GM19239 (cell line): ENCODE measurements around the gene TMEM135.
"Not testable (repeated sequence)": the region's sequence is repeated elsewhere in the genome, so short reads cannot be mapped to it uniquely, and the experiment has no call there.

Source experiments
- DNase-seq: peaks from one replicate; pipeline ENCODE4 v3.0.0; 2011; ENCODE audit warnings: low spot score; ENCODE audit not compliant: insufficient read length
- FAIRE-seq: peaks from 2 replicates; lab custom pipeline; 2011; peaks lifted over from hg19 to GRCh38; lab: Jason Lieb, UNC

The TMEM135 gene

DNA sequence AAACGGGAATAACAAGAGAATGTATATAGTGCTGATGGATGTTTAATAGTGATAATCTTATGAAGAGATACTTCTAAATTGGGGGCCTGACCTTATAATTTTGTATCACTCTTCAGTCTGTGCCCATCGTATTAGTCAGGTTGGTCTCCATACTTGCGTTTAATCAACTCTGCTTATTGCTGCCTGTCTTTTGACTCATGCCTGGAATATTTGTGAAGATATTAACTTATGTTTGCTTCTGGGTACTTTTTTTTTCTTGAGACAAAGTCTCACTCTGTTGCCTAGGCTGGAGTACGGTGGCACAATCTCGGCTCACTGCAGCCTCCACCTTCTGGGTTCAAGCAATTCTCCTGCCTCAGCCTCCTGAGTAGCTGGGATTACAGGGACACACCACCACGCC is 24.0 kb downstream of the TMEM135 start:
- FAIRE-seq: no peak
- DNase-seq: no peak

DNA sequence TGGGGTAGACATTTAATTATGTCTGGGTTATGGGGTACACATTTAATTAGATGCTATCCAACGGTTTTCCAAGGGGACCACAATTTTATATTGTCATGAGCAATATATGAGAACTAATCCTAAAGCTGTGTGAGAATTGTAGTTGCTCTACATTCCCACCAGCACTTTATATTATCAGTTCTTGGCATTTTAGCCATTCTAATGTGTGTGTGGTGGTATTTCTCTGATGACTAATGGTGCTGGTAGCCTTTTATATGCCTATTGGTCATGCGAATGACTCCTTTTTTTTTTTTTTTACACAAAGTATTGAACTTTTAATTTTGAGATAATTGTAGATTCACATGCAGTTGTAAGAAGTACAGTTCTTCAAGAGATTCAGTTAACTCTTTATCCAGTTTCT is 26.2 kb downstream of the TMEM135 start:
- FAIRE-seq (no peak), DNase-seq (no peak)

DNA sequence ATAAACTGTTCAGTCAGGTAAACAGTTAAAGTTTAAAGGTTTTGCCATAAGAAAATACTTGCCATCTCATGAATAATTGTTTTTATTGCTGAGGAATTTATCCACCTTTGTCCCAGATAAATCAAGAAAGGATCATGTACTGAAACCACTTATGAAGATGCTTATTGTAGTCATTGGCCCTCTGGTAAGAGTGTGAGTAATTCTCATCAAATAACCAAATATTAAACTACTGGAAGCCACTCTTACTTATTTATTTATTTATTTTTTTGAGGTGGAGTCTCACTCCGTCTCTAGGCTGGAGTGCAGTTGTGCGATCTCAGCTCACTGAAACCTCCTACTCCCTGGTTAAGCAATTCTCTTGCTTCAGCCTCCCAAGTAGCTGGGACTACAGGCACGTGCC is 35.1 kb downstream of the TMEM135 start:
- FAIRE-seq (no peak), DNase-seq (no peak)

DNA sequence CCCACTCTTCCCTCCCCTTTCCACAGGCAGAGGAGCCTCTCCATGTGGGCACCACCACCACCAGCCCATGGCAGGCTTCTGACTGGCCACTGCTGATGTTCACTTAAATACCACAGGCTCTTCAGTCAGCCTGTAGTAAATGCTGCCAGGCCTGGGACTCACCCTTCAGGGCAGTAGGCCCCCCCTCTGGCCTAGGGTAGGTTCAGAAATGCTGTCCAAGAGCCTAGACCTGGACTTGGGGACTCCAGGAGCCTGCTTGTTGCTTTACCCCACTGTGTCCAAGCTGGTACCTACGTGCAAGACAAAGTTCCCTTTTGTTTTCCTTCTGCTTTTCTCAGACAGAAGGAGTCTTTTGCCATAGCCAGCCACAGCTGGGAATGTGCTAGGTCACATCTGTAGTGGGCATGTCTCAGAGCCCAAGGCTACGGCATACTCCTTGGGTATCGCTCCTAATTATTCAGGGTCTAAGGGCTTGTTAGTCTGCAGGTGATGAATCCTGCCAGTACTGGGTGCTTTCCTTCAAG is 38.6 kb downstream of the TMEM135 start:
- DNase-seq (no peak), FAIRE-seq (no peak)

DNA sequence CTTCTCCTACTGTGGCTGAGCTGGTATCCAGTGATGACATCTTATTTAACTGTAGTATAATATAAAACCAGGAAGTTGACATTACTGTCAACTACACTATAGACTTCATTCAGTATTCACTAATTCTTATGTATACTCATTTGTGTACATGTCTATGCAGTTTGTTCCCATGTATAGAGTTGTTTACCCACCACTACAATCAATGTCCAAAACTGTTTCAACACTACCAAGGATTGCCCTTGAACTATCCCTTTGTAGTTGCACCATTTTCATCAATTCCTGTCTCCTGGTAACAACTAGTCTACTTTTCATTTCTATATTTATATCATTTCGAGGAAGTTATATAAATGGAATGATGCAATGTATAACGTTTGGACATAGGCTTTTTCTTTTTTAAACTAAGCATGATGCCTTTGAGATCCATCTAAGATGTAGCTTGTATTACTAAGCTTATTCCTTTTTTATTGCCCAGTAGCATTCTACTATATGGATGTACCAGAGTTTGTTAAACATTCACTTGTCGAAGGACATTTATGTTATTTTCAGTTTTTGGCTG is 39.2 kb downstream of the TMEM135 start:
- DNase-seq: no peak
- no peak for FAIRE-seq

DNA sequence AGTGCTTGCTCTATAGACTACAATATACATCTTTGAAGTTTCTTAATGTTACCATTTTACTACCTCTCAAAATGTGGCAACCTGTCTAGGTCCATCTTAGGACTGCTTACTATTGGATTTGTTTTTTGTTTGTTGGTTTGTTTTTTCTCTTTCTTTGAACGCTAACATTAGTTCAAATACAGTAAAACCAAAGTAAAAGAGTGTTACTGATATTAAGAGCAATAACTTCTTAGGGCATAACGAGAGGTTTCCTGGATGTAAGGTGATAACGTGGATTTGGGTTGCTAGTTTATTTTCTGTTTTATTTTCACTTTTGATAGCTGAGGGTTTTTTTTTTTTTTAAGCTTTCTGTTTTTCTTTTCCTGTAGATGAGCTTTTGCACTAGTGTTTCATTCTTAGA is 43.6 kb downstream of the TMEM135 start:
- peak; percentile 86 for FAIRE-seq
- DNase-seq: peak; percentile 22

DNA sequence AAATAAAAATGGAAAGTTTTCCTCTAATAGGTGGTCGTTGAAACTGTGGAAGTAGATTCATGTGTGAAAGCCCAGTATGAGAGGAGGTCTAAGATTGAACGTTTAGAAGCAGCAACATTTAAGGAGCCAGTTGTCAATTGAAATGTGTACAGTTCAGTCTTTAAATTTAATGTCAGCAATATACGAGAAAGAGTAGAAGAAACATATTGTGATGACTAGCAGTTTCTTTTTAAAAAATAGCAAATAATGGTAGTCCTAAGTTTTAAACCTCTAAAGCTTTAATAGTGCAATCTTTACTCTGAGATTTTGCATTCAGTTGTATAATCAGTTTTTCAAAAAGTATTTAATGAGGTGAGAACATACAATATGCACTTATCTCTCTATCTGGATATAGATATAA is 44.9 kb downstream of the TMEM135 start:
- FAIRE-seq: no peak
- DNase-seq: no peak

DNA sequence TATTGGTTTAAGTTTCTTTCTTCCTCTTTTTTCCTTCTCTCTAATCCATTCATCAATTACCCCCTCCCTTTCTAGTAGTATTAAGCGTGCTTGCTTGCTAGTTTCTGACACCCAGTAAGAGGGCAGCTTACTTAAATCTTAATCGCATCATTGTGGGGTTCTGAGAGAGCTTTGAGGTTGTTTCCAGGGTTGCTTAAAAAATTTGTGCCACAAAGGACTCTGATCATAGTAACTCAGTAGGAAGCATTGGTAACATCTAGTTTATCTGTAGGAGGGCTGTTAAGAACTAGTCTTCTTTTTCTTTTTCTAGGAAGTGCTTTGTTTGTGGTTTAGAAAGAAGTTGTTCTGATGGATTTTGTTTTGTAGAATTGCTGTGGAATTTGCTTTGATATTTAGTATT is 45.3 kb downstream of the TMEM135 start:
- FAIRE-seq (no peak), DNase-seq (no peak)

DNA sequence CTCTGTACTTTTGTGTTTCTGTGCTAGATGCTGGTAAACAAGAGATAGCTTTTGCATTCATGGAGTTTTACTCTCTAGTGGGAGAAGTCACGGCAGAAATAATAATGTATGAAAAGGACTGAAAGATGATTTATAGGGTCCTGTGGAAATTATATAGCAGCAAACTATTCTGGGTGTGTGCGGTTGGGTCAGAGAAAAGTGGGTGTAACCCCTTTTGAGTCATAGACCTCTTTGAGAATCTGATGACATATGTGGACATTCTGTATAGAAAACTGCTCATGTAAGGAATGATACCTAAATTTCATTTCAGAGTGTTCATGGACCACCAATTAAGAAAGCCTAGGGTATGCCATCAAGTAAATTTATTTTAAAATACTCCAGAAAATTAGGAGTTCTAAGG is 54.4 kb downstream of the TMEM135 start:
- FAIRE-seq (no peak), DNase-seq (no peak)

DNA sequence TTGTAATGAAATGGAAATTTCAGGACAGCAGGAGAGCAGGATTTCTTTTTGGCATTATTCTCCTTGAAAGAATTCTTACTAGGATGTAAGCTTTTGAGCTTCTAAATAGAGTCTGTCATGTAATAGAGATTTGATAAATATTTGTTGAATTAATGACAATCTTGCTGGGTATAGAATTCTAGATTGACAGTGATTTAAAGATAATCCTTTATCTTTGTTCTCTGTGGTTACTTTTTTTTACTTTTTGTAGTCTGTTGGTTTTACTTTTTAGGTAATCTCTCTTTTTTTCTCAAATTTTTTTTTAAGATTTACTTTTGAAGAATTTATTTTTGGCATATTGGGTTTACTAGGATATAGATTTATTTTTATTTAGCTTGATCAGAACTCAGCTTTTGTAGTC is 54.8 kb downstream of the TMEM135 start:
- FAIRE-seq (no peak), DNase-seq (no peak)

DNA sequence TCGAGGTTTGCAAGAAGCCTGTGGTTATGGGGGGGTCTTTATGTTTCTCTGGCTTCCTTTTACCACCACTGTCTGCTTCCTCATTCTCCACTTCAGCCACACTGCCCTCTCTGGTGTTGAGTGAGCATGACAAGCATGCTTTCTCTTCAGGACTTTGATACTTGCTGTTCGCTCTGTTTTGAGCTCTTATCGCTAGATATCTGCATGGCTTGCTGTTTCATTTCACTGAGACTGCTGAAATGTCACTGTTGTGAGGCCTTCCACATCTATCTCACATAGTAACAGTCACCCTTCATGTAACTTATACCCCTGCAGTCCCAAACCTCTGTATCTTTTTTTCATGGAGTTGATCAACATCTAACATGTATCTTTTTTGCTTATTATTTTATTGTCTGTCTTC is 59.8 kb downstream of the TMEM135 start:
- FAIRE-seq: peak; percentile 89
- DNase-seq: peak; percentile 4

DNA sequence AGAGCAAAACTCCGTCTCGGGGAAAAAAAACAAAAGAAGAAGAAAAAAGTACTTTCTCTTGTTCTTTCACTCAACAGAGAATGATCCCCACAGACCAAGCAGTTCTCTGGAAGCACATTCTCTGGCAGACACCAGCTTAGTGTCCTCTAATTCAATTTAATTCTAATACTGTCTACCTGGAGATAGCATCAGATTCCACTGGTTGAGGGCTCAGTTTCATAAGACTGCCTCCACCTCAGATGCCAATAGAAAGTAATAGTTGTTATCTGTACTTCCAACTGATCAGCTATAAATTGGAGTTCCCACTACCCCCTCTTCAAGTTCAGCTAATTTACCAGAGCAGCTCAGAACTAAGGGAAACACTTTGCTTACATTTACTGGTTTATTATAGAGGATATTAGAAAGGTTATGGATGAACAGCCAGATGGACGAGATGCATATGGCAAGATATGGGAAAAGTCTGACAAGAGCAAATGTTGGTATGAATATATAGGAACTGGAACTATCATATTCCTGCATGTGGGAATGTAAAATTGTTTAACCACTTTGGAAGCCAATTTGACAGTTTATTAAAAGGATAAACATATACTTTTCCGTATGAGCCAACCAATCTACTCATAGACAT is 64.3 kb downstream of the TMEM135 start:
- DNase-seq (no peak), FAIRE-seq (no peak)

DNA sequence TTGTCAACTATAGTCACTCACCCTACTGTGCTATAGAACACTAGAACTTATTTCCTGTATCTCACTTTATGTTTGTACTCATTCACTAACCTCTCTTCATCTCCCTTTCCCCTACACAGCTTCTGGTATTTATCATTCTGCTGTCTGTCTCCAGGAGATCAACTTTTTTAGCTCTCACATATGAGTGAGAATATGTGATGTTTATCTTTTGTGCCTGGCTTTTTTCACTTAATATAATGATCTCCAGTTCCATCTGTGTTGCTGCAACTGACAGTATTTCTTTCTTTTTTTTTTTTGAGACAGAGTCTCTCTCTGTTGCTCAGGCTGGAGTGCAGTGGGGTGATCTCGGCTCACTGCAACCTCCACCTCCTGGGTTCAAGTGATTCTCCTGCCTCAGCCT is 68.1 kb downstream of the TMEM135 start:
- not testable (repeated sequence) for DNase-seq, FAIRE-seq

DNA sequence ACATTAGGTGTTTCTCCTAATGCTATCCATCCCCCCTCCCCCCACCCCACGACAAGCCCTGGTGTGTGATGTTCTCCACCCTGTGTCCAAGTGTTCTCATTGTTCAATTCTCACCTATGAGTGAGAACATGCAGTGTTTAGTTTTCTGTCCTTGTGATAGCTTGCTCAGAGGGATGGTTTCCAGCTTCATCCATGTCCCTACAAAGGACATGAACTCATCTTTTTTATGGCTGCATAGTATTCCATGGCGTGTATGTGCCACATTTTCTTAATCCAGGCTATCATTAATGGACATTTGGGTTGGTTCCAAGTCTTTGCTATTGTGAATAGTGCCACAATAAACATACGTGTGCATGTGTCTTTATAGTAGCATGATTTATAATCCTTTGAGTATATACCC is 69.6 kb downstream of the TMEM135 start:
- not testable (repeated sequence) for FAIRE-seq, DNase-seq

DNA sequence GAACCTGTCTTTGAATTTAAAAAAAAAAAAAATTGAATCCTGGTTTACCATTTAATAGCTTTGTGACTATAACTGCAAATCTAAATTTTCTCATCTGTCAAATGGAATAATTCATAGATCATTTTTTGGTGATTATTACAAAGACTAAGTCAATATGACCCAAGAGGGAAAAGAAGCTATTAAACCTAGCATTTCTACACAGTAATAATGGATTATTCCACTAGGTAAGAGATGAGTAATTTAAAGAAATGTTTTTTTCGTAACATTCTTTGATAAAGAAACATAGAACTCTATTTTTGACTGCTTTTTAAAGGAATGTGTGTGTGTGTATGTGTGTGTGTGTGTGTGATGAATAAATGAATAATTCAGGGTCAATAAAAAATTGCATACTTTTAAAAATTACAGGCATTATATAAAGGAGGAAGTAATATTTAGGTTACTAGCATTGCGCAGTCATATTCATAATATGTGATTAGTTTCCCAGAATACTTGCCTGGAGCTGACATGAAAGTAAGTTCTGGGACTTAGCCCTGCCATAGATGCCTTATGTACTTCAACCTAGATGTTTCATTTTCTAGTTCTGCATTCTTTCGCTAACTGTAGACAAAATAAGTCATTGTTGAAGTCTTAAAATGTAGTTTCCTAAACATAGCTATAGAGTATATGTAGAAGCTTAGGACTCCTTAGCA is 72.9 kb downstream of the TMEM135 start:
- no peak for DNase-seq
- FAIRE-seq: peak; percentile 18

DNA sequence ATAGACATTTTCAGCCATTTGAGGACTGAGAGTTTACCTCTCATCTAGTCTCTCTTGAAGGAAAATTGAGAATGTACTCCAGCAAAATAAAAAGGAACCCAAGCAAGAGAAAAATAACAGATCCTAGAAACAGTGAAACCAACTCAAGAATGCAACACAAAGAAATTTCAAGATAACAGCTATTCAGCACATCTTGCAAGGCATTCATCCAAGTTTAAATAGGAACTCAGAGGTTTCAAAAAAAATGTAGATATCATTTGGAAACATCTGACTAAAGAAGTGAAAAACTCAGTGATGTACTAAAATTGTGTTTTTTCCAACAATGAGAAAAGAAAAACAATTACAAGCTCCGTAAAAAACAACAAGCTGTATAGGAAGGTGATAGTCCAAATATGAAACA is 76.4 kb downstream of the TMEM135 start:
- no peak for FAIRE-seq
- DNase-seq: no peak

DNA sequence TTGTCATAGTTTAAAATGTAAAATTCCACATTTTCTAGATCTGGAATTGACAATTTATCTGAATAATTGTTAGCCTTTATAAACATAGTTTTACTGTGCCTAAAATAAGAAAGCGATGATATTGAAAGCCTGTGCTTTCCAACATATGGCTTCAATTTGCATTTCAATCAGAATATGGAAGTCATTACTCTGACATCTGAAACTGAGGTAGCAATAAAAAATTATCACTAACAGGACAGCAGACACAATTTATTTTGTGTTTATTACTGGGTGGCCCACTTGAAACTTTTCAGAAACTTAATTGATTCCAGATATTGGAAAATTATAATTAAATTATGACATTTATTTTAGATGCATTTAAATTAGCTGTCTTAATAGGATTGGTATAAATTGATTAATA is 78.5 kb downstream of the TMEM135 start:
- FAIRE-seq: no peak
- DNase-seq: no peak

DNA sequence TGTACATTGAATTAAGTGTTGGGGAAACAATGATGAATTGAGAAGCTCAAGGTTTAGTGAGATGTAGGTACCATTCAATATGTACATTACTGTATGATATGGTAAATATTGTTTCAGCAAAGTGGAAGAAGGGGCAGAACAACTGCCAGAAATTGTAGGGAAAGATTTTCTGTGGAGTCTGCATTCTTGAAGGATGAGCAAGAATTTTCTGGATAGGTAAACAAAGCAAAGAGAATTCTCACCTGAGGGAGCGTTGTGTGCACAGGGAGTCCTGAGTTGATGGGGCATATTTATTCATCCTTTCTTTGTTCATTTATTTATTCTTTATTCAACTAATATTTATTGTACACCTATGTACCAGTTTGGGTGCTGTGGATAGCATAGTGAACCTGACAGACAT is 83.2 kb downstream of the TMEM135 start:
- FAIRE-seq (no peak), DNase-seq (no peak)

DNA sequence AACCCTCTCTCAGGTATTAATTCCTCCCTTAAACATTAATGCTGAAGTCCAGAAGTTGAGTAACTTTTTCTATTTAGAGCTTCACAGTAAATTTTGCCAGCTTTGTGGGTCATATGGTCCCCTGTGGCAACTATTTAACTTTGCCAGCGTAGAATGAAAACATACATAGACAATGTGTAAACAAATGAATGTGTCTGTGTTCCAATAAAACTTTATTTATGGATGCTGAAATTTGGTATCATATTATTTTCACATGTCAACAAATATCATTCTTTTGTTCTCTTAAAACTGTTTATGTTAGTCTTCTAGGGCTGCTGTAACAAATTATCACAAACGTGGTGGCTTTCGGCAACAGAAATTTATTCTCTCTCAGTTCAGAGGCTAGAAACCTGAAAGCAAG is 85.1 kb downstream of the TMEM135 start:
- FAIRE-seq (no peak), DNase-seq (no peak)

DNA sequence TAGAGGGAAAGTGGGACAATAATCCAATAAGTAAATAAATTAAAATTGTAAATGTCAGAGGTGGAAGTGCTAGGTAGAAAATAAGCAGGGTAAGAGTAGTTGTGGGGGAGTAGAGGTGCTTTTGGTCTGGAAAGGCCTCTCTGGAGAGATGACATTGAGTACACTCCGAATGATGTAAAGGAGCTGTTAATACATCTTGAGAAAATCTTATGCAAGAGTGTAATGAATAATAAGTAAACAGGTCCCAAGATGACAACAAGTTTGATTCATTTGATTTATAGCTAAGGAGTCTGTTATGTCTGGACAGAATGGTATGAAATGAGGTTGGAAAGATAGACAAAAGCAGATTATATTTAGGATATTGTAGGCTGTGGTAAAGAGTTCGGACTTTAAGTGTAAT is 87.5 kb downstream of the TMEM135 start:
- no peak for FAIRE-seq
- no peak for DNase-seq

DNA sequence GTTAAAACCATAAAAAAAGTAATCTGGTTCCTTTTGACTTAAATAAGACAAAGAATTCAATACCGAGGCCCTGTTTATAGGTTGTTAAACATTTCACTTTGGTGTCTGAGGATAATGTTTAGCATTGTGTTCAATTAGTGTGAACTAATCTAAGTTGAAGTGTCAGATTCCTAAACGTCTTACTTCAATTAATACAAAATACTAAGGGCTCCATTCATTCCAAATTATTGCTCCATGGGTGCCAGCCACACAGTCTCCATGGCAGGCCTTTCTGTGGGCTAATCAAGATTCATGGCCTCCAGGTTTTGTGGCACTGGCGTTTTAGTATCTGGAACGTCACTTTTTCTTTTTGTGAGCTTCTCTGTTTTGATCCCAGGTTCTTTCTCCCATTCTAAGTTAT is 89.4 kb downstream of the TMEM135 start:
- DNase-seq: no peak
- no peak for FAIRE-seq

DNA sequence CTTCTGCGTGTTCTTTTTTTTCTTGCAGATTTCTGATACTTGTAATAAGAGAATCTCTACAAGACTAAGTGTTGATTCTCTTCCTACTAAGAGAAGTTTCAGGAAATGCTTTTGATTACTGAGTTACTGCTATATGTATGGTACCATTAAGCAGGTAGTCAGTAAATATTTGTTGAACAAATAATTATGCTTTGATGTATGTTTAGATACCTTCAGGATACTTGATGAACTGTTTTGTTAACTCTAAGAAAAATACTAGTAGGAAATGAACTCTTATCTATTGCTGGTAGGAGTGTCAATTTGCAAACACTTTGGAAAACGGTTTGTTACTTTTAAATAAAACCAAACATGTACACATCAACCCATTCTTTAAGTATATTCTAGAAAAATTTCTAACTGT is 90.6 kb downstream of the TMEM135 start:
- FAIRE-seq (no peak), DNase-seq (no peak)
